NCI-H748 (cell line): Measurements from ENCODE around the gene ECD.

ENCODE experiments used
- DNase-seq: peaks from one replicate; lab custom pipeline; 2025; ENCODE audit not compliant: unreplicated experiment; lab: John Stamatoyannopoulos, UW

Gene ECD

GRCh38 chr10:73167783-73168464 lies at the start of gene ECD, which contains the start of gene FAM149B1:
Gene ECD, minus strand, starts transcription at chr10:73168008. Its CDS starts 4,071 bp downstream, at chr10:73163937.
Gene FAM149B1, plus strand, starts transcription at chr10:73168119. Its CDS starts 221 bp downstream, at chr10:73168340.
- DNase-seq = peak; percentile 92

GRCh38 chr10:73215749-73216148 lies 47.9 kb upstream of the ECD start:
- DNase-seq = no peak

- no peak for DNase-seq
These were observed 43.5 kb upstream of the ECD start for GRCh38 chr10:73211106-73211811.

- no peak for DNase-seq
These were observed 42.7 kb upstream of the ECD start for GRCh38 chr10:73210395-73211105.

- no peak for DNase-seq
These were observed 41.9 kb upstream of the ECD start for GRCh38 chr10:73209705-73210104.

GRCh38 chr10:73207883-73208282 lies 40.1 kb upstream of the ECD start:
- DNase-seq = no peak

GRCh38 chr10:73206385-73206784 lies 38.6 kb upstream of the ECD start:
- no peak for DNase-seq

GRCh38 chr10:73205890-73206289 lies 38.1 kb upstream of the ECD start:
- DNase-seq = no peak

- no peak for DNase-seq
These were observed 37.3 kb upstream of the ECD start for GRCh38 chr10:73205081-73205480.

- no peak for DNase-seq
These were observed 22.4 kb upstream of the ECD start for GRCh38 chr10:73190188-73190587.

GRCh38 chr10:73186266-73186665 lies 18.5 kb upstream of the ECD start:
- DNase-seq = no peak

GRCh38 chr10:73183667-73184281 lies 16.0 kb upstream of the ECD start:
- DNase-seq = no peak

GRCh38 chr10:73182568-73182967 lies 14.8 kb upstream of the ECD start:
- no peak for DNase-seq

GRCh38 chr10:73174148-73174925 lies 6.5 kb upstream of the ECD start:
- DNase-seq = no peak

- DNase-seq = no peak
These were observed 5.1 kb upstream of the ECD start for GRCh38 chr10:73172867-73173266.

GRCh38 chr10:73169320-73169719 lies 1.5 kb upstream of the ECD start:
- DNase-seq = no peak

GRCh38 chr10:73168465-73168803 lies 626 bp upstream of the ECD start:
- peak; percentile 62 for DNase-seq

- no peak for DNase-seq
These were observed 388 bp downstream of the ECD start for GRCh38 chr10:73167458-73167782.

- no peak for DNase-seq
These were observed 836 bp downstream of the ECD start for GRCh38 chr10:73166972-73167371.

- DNase-seq = no peak
These were observed 4.7 kb downstream of the ECD start for GRCh38 chr10:73163096-73163495.

- DNase-seq = no peak
These were observed 6.1 kb downstream of the ECD start for GRCh38 chr10:73161662-73162061.
